Smooth muscle cell (in vitro differentiated cells): ENCODE data around the gene CHST15. TPM values are rescaled to one million over a fixed set of nuclear protein-coding genes. Genes with fewer than 3 reads are reported as not detected.

Experiments used
- DNase-seq: peaks from one replicate; lab custom pipeline; 2025; ENCODE audit not compliant: unreplicated experiment; lab: John Stamatoyannopoulos, UW
- H2AFZ ChIP-seq: fragments of 200-600 bp; sonication (generic); 2 replicates; pipeline ENCODE4 v1.6.0; 2016; ENCODE audit warnings: antibody characterized with exemption, low read depth, mild to moderate bottlenecking
- H3F3A ChIP-seq: fragments of 200-600 bp; sonication (generic); 2 replicates; pipeline ENCODE4 v1.6.0; 2017; ENCODE audit warnings: antibody characterized with exemption, low read depth
- H3K27ac ChIP-seq: fragments of 200-600 bp; sonication (generic); 2 replicates; pipeline ENCODE4 v1.5.1; 2016; ENCODE audit warnings: low read depth, mild to moderate bottlenecking
- H3K27me3 ChIP-seq: fragments of 200-600 bp; sonication (generic); 2 replicates; pipeline ENCODE4 v1.6.1; 2016; ENCODE audit warnings: low read depth, mild to moderate bottlenecking
- H3K36me3 ChIP-seq: fragments of 200-600 bp; sonication (generic); 2 replicates; pipeline ENCODE4 v1.5.1; 2016; ENCODE audit warnings: low read depth
- H3K4me1 ChIP-seq: fragments of 200-600 bp; sonication (generic); 2 replicates; pipeline ENCODE4 v1.5.1; 2016; ENCODE audit warnings: low read depth
- H3K4me2 ChIP-seq: fragments of 200-600 bp; sonication (generic); 2 replicates; pipeline ENCODE4 v1.6.0; 2016; ENCODE audit warnings: mild to moderate bottlenecking
- H3K4me3 ChIP-seq: fragments of 200-600 bp; sonication (generic); 2 replicates; pipeline ENCODE4 v1.5.1; 2016; ENCODE audit warnings: mild to moderate bottlenecking
- H3K79me2 ChIP-seq: fragments of 200-600 bp; sonication (generic); 2 replicates; pipeline ENCODE4 v1.6.0; 2016; ENCODE audit warnings: low read depth, mild to moderate bottlenecking
- H3K9ac ChIP-seq: fragments of 200-600 bp; sonication (generic); 2 replicates; pipeline ENCODE4 v1.6.0; 2016; ENCODE audit warnings: low read depth
- H3K9me3 ChIP-seq: fragments of 200-600 bp; sonication (generic); replicated peaks from 2 replicates; pipeline ENCODE4 v1.5.1; 2016; ENCODE audit warnings: low read depth
- H4K20me1 ChIP-seq: fragments of 200-600 bp; sonication (generic); 2 replicates; pipeline ENCODE4 v1.6.0; 2016; ENCODE audit warnings: low read depth
- WGBS: methylation state at CpG from one replicate; pipeline ENCODE4 v1.1.7; 2016; ENCODE audit warnings: low lambda C conversion rate; 5-methylcytosine and 5-hydroxymethylcytosine counted together
- polyA plus RNA-seq: library from polyadenylated mRNA; unstranded; fragments of >200 nt; fragmentation: Nextera tagmentation; extraction: Ambion mirVana; gene quantifications from 2 replicates; pipeline ENCODE4 v1.2.1, GENCODE V29; 2016
- total RNA-seq: library from RNA; depleted of rRNA; stranded (reverse); fragments of >200 nt; gene quantifications from 2 replicates; pipeline ENCODE4 v1.2.3, GENCODE V29; 2014
- TF ChIP-seq, protein P1 (sequence below): fragments of 200-600 bp; sonication (generic); IDR thresholded peaks from 2 replicates; pipeline ENCODE4 v1.5.1; 2017; ENCODE audit warnings: borderline replicate concordance, mild to moderate bottlenecking, antibody characterized with exemption; ENCODE audit not compliant: insufficient read depth, poor library complexity, severe bottlenecking

The CHST15 gene
- total and polyA plus RNA-seq, 2 experiments from 2014 or later = 14.1 to 20.4 TPM

DNA sequence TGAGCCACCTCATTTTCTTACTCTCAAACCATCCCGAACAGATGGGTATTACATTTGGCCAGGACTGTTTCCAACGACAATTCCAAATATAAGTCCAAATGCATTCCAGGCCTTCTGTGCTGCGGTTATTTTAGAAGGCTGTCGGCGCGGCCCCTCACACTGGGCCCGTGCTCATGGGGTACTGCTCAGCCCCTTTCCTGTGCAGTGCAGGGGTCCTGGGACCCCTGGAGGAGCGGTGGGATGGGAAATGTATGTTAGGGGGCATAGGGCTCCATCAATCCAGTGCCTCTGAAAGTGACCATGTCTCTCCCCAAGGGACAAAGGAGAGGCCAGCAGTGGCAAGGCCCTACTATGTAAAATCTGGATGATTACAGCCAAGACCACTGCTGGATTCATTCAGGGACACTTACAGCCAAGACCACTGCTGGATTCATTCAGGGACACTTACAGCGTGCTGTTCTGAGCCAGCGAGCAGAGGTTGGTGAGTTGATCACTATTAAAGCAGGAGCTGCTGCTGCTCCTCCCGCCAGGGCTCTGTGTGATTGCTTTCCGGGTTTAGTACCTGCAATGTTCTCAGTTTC is 66.3 kb downstream of the CHST15 start:
- Histone ChIP-seq H3K79me2 (no peaks in the 10 kb centered on the region), H3K27ac (no peak overlapping the region), H3K4me3 (no peak overlapping the region), H4K20me1 (peaks cover 2% of the 10 kb centered on the region), H3F3A (no peaks in the 10 kb centered on the region), H2AFZ (no peak overlapping the region), H3K9ac (no peak overlapping the region), H3K9me3 (no peaks in the 10 kb centered on the region), H3K27me3 (no peaks in the 10 kb centered on the region), H3K4me2 (no peak overlapping the region), H3K4me1 (no peaks in the 10 kb centered on the region), H3K36me3 (no peaks in the 10 kb centered on the region)
- no peak for DNase-seq
- 92% methylated on average over 12 of the region's 12 CpGs for WGBS
- TF ChIP-seq, protein P1, sequence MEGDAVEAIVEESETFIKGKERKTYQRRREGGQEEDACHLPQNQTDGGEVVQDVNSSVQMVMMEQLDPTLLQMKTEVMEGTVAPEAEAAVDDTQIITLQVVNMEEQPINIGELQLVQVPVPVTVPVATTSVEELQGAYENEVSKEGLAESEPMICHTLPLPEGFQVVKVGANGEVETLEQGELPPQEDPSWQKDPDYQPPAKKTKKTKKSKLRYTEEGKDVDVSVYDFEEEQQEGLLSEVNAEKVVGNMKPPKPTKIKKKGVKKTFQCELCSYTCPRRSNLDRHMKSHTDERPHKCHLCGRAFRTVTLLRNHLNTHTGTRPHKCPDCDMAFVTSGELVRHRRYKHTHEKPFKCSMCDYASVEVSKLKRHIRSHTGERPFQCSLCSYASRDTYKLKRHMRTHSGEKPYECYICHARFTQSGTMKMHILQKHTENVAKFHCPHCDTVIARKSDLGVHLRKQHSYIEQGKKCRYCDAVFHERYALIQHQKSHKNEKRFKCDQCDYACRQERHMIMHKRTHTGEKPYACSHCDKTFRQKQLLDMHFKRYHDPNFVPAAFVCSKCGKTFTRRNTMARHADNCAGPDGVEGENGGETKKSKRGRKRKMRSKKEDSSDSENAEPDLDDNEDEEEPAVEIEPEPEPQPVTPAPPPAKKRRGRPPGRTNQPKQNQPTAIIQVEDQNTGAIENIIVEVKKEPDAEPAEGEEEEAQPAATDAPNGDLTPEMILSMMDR = no peak

GRCh38 chr10:124026589-124026939 is 66.8 kb downstream of the CHST15 start:
- TF ChIP-seq, protein P1 = no peak
- DNase-seq = no peak

GRCh38 chr10:124025660-124026588 is 67.5 kb downstream of the CHST15 start:
- Histone ChIP-seq H3K36me3 (no peaks in the 10 kb centered on the region), H3K9me3 (no peaks in the 10 kb centered on the region), H3K27ac (no peak overlapping the region), H3K4me1 (peaks cover 11% of the 10 kb centered on the region), H3F3A (no peaks in the 10 kb centered on the region), H2AFZ (no peak overlapping the region), H3K27me3 (no peaks in the 10 kb centered on the region), H3K79me2 (no peaks in the 10 kb centered on the region), H4K20me1 (no peaks in the 10 kb centered on the region), H3K4me2 (no peak overlapping the region), H3K9ac (no peak overlapping the region), H3K4me3 (no peak overlapping the region)
- TF ChIP-seq, protein P1 = peak; percentile 37
- WGBS = 87% methylated on average over 13 of the region's 13 CpGs
- no peak for DNase-seq

More at GRCh38 chr10:124026589-124026939, 66.8 kb downstream of the CHST15 start:
- Histone ChIP-seq H3K27ac (no peak overlapping the region), H3K9me3 (no peaks in the 10 kb centered on the region), H3K9ac (no peak overlapping the region), H3K79me2 (no peaks in the 10 kb centered on the region), H3K4me1 (peaks cover 5% of the 10 kb centered on the region), H3K36me3 (no peaks in the 10 kb centered on the region), H3K27me3 (no peaks in the 10 kb centered on the region), H3F3A (no peaks in the 10 kb centered on the region), H3K4me2 (no peak overlapping the region), H2AFZ (no peak overlapping the region), H4K20me1 (no peaks in the 10 kb centered on the region), H3K4me3 (no peak overlapping the region)
- WGBS = 85% methylated on average over 10 of the region's 10 CpGs

- Histone ChIP-seq H3K27me3 (no peaks in the 10 kb centered on the region), H4K20me1 (no peaks in the 10 kb centered on the region), H3K27ac (no peak overlapping the region), H3F3A (no peaks in the 10 kb centered on the region), H3K79me2 (no peaks in the 10 kb centered on the region), H3K4me2 (no peak overlapping the region), H3K4me1 (peaks cover 18% of the 10 kb centered on the region), H3K4me3 (no peak overlapping the region), H3K9me3 (no peaks in the 10 kb centered on the region), H2AFZ (no peak overlapping the region), H3K36me3 (no peaks in the 10 kb centered on the region), H3K9ac (no peak overlapping the region)
- TF ChIP-seq, protein P1 = no peak
- 83% methylated on average over 5 of the region's 5 CpGs for WGBS
- DNase-seq = no peak
Measured at GRCh38 chr10:124025152-124025551, 68.2 kb downstream of the CHST15 start.
